PC-3 (cell line): Measurements from ENCODE around the gene FAS. TPM values are rescaled to one million over a fixed set of nuclear protein-coding genes. Genes with fewer than 3 reads are reported as not detected.

Source experiments
- ATAC-seq: fragments of 200-7000 bp; cut with Tn5 transposase; 2 replicates; pipeline ENCODE4 v1.9.1; 2020; ENCODE audit warnings: mild to moderate bottlenecking, moderate library complexity
- BruUV-seq: library from RNA; stranded (reverse); fragments of 400-500 nt; replicated peaks from 2 replicates; lab custom pipeline; 2021; lab: Mats Ljungman, UMichigan
- CTCF ChIA-PET: fragments of 300-600 bp; sonication (Branson Sonifier 250); formaldehyde crosslinking; loops from one replicate; lab custom pipeline; 2022; ENCODE audit warnings: antibody characterized with exemption; lab: Charles Lee
- POLR2A ChIA-PET: fragments of 300-600 bp; sonication (Branson Sonifier 250); formaldehyde crosslinking; loops from one replicate; lab custom pipeline; 2022; ENCODE audit warnings: antibody characterized with exemption; ENCODE audit not compliant: unreplicated experiment; lab: Charles Lee
- DNase-seq: peaks from one replicate; pipeline ENCODE4 v3.0.0-alpha.2; 2015
- H2AFZ ChIP-seq: fragments of 300-600 bp; sonication (generic); 2 replicates; pipeline ENCODE4 v1.6.0; 2016; ENCODE audit warnings: antibody characterized with exemption, low read length
- H3F3A ChIP-seq: fragments of 300-600 bp; sonication (generic); one replicate; pipeline ENCODE4 v1.6.0; 2017; ENCODE audit warnings: antibody characterized with exemption, low read length, control low read depth, mild to moderate bottlenecking; ENCODE audit not compliant: unreplicated experiment
- H3K27ac ChIP-seq: fragments of 300-600 bp; sonication (generic); 2 replicates; pipeline ENCODE4 v1.5.1; 2016; ENCODE audit warnings: mild to moderate bottlenecking, low read length
- H3K27me3 ChIP-seq: fragments of 300-600 bp; sonication (generic); 2 replicates; pipeline ENCODE4 v1.6.1; 2016; ENCODE audit warnings: low read length, mixed read lengths
- H3K36me3 ChIP-seq: fragments of 300-600 bp; sonication (generic); 2 replicates; pipeline ENCODE4 v1.6.1; 2016; ENCODE audit warnings: low read depth, mixed run types, low read length, mixed read lengths
- H3K4me1 ChIP-seq: fragments of 300-600 bp; sonication (generic); 2 replicates; pipeline ENCODE4 v1.5.1; 2016; ENCODE audit warnings: low read length; ENCODE audit not compliant: insufficient read depth
- H3K4me2 ChIP-seq: fragments of 300-600 bp; sonication (generic); 2 replicates; pipeline ENCODE4 v1.6.0; 2016; ENCODE audit warnings: low read length
- H3K4me3 ChIP-seq: fragments of 300-600 bp; sonication (generic); 2 replicates; pipeline ENCODE4 v1.5.1; 2016; ENCODE audit warnings: mild to moderate bottlenecking, low read length, mixed read lengths
- H3K79me2 ChIP-seq: fragments of 300-600 bp; sonication (generic); 2 replicates; pipeline ENCODE4 v1.6.1; 2017; ENCODE audit warnings: low read length, mixed read lengths
- H3K9ac ChIP-seq: fragments of 300-600 bp; sonication (generic); 2 replicates; pipeline ENCODE4 v1.6.0; 2016; ENCODE audit warnings: mild to moderate bottlenecking, low read length
- H3K9me2 ChIP-seq: fragments of 300-600 bp; sonication (generic); replicated peaks from 2 replicates; pipeline ENCODE4 v1.6.1; 2016; ENCODE audit warnings: mixed run types, low read length, mixed read lengths
- H3K9me3 ChIP-seq: fragments of 300-600 bp; sonication (generic); 2 replicates; pipeline ENCODE4 v1.6.1; 2016; ENCODE audit warnings: low read length, mixed read lengths
- H4K20me1 ChIP-seq: fragments of 300-600 bp; sonication (generic); 2 replicates; pipeline ENCODE4 v1.6.1; 2016; ENCODE audit warnings: low read length, mixed read lengths
- CTCF ChIP-seq: fragments of 300-600 bp; sonication (generic); conservative IDR thresholded peaks from 2 replicates; pipeline ENCODE4 v1.5.1; 2017; ENCODE audit warnings: antibody characterized with exemption, low read depth, mild to moderate bottlenecking, low read length
- EZH2 ChIP-seq: fragments of 300-600 bp; sonication (generic); IDR thresholded peaks from one replicate; pipeline ENCODE4 v1.6.1; 2017; ENCODE audit warnings: antibody characterized with exemption, mild to moderate bottlenecking, low read length; ENCODE audit not compliant: unreplicated experiment
- EZH2phosphoT487 ChIP-seq: fragments of 300-600 bp; sonication (generic); IDR thresholded peaks from 2 replicates; pipeline ENCODE4 v1.6.1; 2018; ENCODE audit warnings: mild to moderate bottlenecking, antibody characterized with exemption, low read length, borderline replicate concordance
- intact Hi-C: fragments of 100-400 bp; cut with micrococcal nuclease; formaldehyde crosslinking; loops from 2 replicates; pipeline ENCODE4 v1.9.0; 2023
- total RNA-seq: library from RNA; depleted of rRNA; stranded (reverse); fragments of >200 nt; gene quantifications from 2 replicates; pipeline ENCODE4 v1.2.3, GENCODE V29; 2014

The FAS gene
- total RNA-seq, 1 experiment from 2014 or later, result 4.8 TPM

GRCh38 chr10:88995156-88995876, 4.7 kb downstream of the FAS start:
- no peaks in the 10 kb centered on the region for H3K27me3 ChIP-seq
- no peak overlapping the region for H3K27ac ChIP-seq
- peaks cover 18% of the 10 kb centered on the region for H3K4me1 ChIP-seq
- H3K4me3 ChIP-seq, result no peak overlapping the region
- ATAC-seq (no peak), DNase-seq (no peak)
- TF ChIP-seq EZH2, result no peak
- TF ChIP-seq EZH2phosphoT487, result no peak
- TF ChIP-seq CTCF, result no peak
- no peaks in the 10 kb centered on the region for H3K9me3 ChIP-seq
- no peak overlapping the region for H3K4me2 ChIP-seq
- ChIA-PET POLR2A (no interaction called here), CTCF (no interaction called here)
- no peak overlapping the region for H2AFZ ChIP-seq
- no peaks in the 10 kb centered on the region for H3F3A ChIP-seq
- 0 out of 2 replicates have a peak, but pooled peaks cover 3% of the 10 kb centered on the region for H3K79me2 ChIP-seq
- no peaks in the 10 kb centered on the region for H3K9me2 ChIP-seq
- intact Hi-C loops, result no loop called here
- no peak overlapping the region for H3K9ac ChIP-seq
- no peaks in the 10 kb centered on the region for H3K36me3 ChIP-seq
- BruUV-seq, result no TSS peak
- H4K20me1 ChIP-seq, result no peaks in the 10 kb centered on the region

GRCh38 chr10:88996927-88997326, 6.3 kb downstream of the FAS start:
- Histone ChIP-seq H3K4me3 (no peak overlapping the region), H3K4me2 (no peak overlapping the region), H3F3A (no peaks in the 10 kb centered on the region), H3K27me3 (no peaks in the 10 kb centered on the region), H3K27ac (no peak overlapping the region), H3K79me2 (0 out of 2 replicates have a peak, but pooled peaks cover 3% of the 10 kb centered on the region), H4K20me1 (no peaks in the 10 kb centered on the region), H2AFZ (no peak overlapping the region), H3K9ac (no peak overlapping the region), H3K9me2 (no peaks in the 10 kb centered on the region), H3K4me1 (peaks cover 15% of the 10 kb centered on the region), H3K36me3 (no peaks in the 10 kb centered on the region), H3K9me3 (no peaks in the 10 kb centered on the region)
- TF ChIP-seq EZH2, result no peak
- POLR2A ChIA-PET, result no interaction called here
- CTCF ChIA-PET, result no interaction called here
- ATAC-seq (no peak), DNase-seq (no peak)
- BruUV-seq, result no TSS peak
- intact Hi-C loops, result no loop called here

GRCh38 chr10:88999625-89000024, 9.0 kb downstream of the FAS start:
- H3K9ac ChIP-seq, result no peak overlapping the region
- CTCF ChIA-PET, result no interaction called here
- POLR2A ChIA-PET, result no interaction called here

More at GRCh38 chr10:88999625-89000024, 9.0 kb downstream of the FAS start:
- Histone ChIP-seq H3K79me2 (no peaks in the 10 kb centered on the region), H3K4me3 (no peak overlapping the region), H3K4me1 (no peaks in the 10 kb centered on the region), H3K36me3 (no peaks in the 10 kb centered on the region), H4K20me1 (no peaks in the 10 kb centered on the region), H3K9me3 (no peaks in the 10 kb centered on the region), H3F3A (no peaks in the 10 kb centered on the region), H2AFZ (no peak overlapping the region), H3K9me2 (no peaks in the 10 kb centered on the region), H3K27me3 (no peaks in the 10 kb centered on the region), H3K27ac (no peak overlapping the region), H3K4me2 (no peak overlapping the region)
- TF ChIP-seq EZH2 (no peak), EZH2phosphoT487 (no peak)
- intact Hi-C loops, result no loop called here
- DNase-seq (no peak), ATAC-seq (no peak)
- BruUV-seq, result no TSS peak
